ENCODE measurements around the gene CD72.

CD72 gene

GRCh38 chr9:35603986-35604577 lies 14.1 kb downstream of the CD72 start (continued):
- TF ChIP-seq ZNF394 (tag by site-specific recombination; IDR thresholded peaks at IDR 0.05; ENCODE audit: borderline replicate concordance) (0 out of 2 replicates have a peak, but pooled peaks have one; percentile 16), ZFP69B (tag by site-specific recombination; IDR thresholded peaks at IDR 0.05) (peak; percentile 97), ZNF785 (tag by site-specific recombination; IDR thresholded peaks at IDR 0.05) (no peak), ZNF341 (tag by site-specific recombination; IDR thresholded peaks at IDR 0.05; ENCODE audit: low read depth) (no peak; the same call in 1 of the 2 replicates), HOXD13 (CRISPR knock-in tag; IDR thresholded peaks at IDR 0.05; ENCODE audit: borderline replicate concordance) (no peak), BCL11A (tag by site-specific recombination; IDR thresholded peaks at IDR 0.05; ENCODE audit: low read depth) (0 out of 2 replicates have a peak, but pooled peaks have one; percentile 38), ZNF138 (tag by site-specific recombination; IDR thresholded peaks at IDR 0.05; ENCODE audit: borderline replicate concordance) (no peak), ZNF221 (tag by site-specific recombination; IDR thresholded peaks at IDR 0.05; ENCODE audit: borderline replicate concordance) (no peak)
- TF ChIP-seq, protein P1, sequence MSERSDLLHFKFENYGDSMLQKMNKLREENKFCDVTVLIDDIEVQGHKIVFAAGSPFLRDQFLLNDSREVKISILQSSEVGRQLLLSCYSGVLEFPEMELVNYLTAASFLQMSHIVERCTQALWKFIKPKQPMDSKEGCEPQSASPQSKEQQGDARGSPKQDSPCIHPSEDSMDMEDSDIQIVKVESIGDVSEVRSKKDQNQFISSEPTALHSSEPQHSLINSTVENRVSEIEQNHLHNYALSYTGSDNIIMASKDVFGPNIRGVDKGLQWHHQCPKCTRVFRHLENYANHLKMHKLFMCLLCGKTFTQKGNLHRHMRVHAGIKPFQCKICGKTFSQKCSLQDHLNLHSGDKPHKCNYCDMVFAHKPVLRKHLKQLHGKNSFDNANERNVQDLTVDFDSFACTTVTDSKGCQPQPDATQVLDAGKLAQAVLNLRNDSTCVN (tag by site-specific recombination; optimal IDR thresholded peaks at IDR 0.05) = peak; percentile 64
- TF ChIP-seq, protein P2, sequence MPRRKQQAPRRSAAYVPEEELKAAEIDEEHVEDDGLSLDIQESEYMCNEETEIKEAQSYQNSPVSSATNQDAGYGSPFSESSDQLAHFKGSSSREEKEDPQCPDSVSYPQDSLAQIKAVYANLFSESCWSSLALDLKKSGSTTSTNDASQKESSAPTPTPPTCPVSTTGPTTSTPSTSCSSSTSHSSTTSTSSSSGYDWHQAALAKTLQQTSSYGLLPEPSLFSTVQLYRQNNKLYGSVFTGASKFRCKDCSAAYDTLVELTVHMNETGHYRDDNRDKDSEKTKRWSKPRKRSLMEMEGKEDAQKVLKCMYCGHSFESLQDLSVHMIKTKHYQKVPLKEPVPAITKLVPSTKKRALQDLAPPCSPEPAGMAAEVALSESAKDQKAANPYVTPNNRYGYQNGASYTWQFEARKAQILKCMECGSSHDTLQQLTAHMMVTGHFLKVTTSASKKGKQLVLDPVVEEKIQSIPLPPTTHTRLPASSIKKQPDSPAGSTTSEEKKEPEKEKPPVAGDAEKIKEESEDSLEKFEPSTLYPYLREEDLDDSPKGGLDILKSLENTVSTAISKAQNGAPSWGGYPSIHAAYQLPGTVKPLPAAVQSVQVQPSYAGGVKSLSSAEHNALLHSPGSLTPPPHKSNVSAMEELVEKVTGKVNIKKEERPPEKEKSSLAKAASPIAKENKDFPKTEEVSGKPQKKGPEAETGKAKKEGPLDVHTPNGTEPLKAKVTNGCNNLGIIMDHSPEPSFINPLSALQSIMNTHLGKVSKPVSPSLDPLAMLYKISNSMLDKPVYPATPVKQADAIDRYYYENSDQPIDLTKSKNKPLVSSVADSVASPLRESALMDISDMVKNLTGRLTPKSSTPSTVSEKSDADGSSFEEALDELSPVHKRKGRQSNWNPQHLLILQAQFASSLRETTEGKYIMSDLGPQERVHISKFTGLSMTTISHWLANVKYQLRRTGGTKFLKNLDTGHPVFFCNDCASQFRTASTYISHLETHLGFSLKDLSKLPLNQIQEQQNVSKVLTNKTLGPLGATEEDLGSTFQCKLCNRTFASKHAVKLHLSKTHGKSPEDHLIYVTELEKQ (tag by site-specific recombination; IDR thresholded peaks at IDR 0.05; ENCODE audit: borderline replicate concordance) = no peak

DNA sequence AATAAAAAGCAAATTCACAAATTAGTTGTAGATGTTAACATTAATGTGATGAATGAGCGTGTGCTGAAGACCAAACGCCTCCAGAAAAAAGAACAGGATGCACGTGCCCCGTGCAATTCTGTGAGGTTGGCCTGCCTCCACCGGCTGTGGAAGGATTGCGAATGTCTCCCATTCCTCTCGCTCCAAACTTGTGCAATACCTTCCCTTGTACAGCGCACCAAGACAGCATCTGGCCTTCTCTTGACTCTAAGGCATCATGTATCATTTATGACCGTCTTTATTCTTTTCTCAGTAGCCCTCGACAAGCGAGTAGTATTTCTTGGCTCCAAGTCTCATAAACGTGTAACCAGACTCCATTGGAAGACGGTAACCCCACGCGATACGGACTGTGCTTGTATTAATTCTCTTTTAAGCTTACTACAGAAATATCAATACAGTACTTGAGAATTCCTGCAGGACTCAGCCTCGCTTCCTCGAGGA lies 14.7 kb downstream of the CD72 start:
- peak overlapping the region; percentile 43 for H3K27ac ChIP-seq (ENCODE audit: extremely low read depth, low read depth, low read length)
- H3K36me3 ChIP-seq (ENCODE audit: control insufficient read depth in 2 of 2, insufficient read depth in 1 of 2, low read length in 2 of 2) = peaks cover 0 to 21% of the 10 kb centered on the region in 2 experiments; a peak in 1 of 3 replicates
- ChIA-PET CTCF (interaction anchor here (0.5 to 2.6 kb wide), 27 partner anchors 10 to 941 kb away, joined by 3 to 22 read pairs (median 4); partner anchors contain the start of genes CA9, CCDC107, CCL27 and UNC13B), POLR2A (interaction anchor here (0.5 to 1.3 kb wide), 11 partner anchors 10 to 1548 kb away, joined by 3 to 6 read pairs (median 3); partner anchors contain the start of genes ATOSB, CCDC107, FANCG and RMRP)
- peak overlapping the region; percentile 33 for H3K4me3 ChIP-seq (ENCODE audit: low read depth, low read length)
- no peaks in the 10 kb centered on the region for H3K4me1 ChIP-seq (ENCODE audit: control insufficient read depth, insufficient read depth, low read length)
- no peaks in the 10 kb centered on the region for H3K9me3 ChIP-seq (ENCODE audit: control insufficient read depth, insufficient read depth, low read depth, low read length)
- TF ChIP-seq ZNF24 (tag by site-specific recombination; IDR thresholded peaks at IDR 0.05) (0 out of 2 replicates have a peak, but pooled peaks have one; percentile 37), ZBTB11 (tag by site-specific recombination; conservative IDR thresholded peaks at IDR 0.05; ENCODE audit: low read depth) (no peak), ZNF121 (tag by site-specific recombination; IDR thresholded peaks at IDR 0.05) (peak; percentile 51; the same call in 1 of the 2 replicates), ZSCAN30 (tag by site-specific recombination; IDR thresholded peaks at IDR 0.05) (peak; percentile 41; the same call in 1 of the 2 replicates), ZNF624 (tag by site-specific recombination; IDR thresholded peaks at IDR 0.05) (no peak), ZBTB48 (tag by site-specific recombination; IDR thresholded peaks at IDR 0.05) (peak; percentile 32; the same call in 1 of the 2 replicates), KLF7 (tag by site-specific recombination; IDR thresholded peaks at IDR 0.05; ENCODE audit: borderline replicate concordance) (no peak), ZFP37 (tag by site-specific recombination; IDR thresholded peaks at IDR 0.05) (peak; percentile 18; the same call in 1 of the 2 replicates), ZNF335 (tag by site-specific recombination; conservative IDR thresholded peaks at IDR 0.05) (0 out of 2 replicates have a peak, but pooled peaks have one; percentile 22), ZNF175 (tag by site-specific recombination; IDR thresholded peaks at IDR 0.05) (no peak), ZNF501 (tag by site-specific recombination; IDR thresholded peaks at IDR 0.05) (0 out of 2 replicates have a peak, but pooled peaks have one; percentile 64), ZNF140 (tag by site-specific recombination; IDR thresholded peaks at IDR 0.05) (no peak)
- TF ChIP-seq, protein P3, sequence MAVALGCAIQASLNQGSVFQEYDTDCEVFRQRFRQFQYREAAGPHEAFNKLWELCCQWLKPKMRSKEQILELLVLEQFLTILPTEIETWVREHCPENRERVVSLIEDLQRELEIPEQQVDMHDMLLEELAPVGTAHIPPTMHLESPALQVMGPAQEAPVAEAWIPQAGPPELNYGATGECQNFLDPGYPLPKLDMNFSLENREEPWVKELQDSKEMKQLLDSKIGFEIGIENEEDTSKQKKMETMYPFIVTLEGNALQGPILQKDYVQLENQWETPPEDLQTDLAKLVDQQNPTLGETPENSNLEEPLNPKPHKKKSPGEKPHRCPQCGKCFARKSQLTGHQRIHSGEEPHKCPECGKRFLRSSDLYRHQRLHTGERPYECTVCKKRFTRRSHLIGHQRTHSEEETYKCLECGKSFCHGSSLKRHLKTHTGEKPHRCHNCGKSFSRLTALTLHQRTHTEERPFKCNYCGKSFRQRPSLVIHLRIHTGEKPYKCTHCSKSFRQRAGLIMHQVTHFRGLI (tag by site-specific recombination; IDR thresholded peaks at IDR 0.05) = 0 out of 2 replicates have a peak, but pooled peaks have one; percentile 42
- TF ChIP-seq, protein P4, sequence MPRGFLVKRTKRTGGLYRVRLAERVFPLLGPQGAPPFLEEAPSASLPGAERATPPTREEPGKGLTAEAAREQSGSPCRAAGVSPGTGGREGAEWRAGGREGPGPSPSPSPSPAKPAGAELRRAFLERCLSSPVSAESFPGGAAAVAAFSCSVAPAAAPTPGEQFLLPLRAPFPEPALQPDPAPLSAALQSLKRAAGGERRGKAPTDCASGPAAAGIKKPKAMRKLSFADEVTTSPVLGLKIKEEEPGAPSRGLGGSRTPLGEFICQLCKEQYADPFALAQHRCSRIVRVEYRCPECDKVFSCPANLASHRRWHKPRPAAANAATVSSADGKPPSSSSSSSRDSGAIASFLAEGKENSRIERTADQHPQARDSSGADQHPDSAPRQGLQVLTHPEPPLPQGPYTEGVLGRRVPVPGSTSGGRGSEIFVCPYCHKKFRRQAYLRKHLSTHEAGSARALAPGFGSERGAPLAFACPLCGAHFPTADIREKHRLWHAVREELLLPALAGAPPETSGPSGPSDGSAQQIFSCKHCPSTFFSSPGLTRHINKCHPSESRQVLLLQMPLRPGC (tag by site-specific recombination; IDR thresholded peaks at IDR 0.05) = no peak

Data from HEK293 (cell line).